Fibroblast of villous mesenchyme (primary cell): ENCODE measurements around the gene GSX2. TPM values are rescaled to one million over a fixed set of nuclear protein-coding genes. Genes with fewer than 3 reads are reported as not detected.
"Not testable (repeated sequence)": the region's sequence is repeated elsewhere in the genome, so short reads cannot be mapped to it uniquely, and the experiment has no call there.

Experiments used
- DNase-seq: peaks from one replicate; pipeline ENCODE4 v3.0.0-alpha.2; 2010; ENCODE audit warnings: low read depth
- H3K4me3 ChIP-seq: 2 replicates; pipeline ENCODE4 v1.5.1; 2011; ENCODE audit warnings: low read depth, mild to moderate bottlenecking, low read length
- CTCF ChIP-seq: IDR thresholded peaks from 2 replicates; pipeline ENCODE4 v1.5.1; 2012; ENCODE audit warnings: low read depth, mild to moderate bottlenecking, low read length; ENCODE audit not compliant: insufficient read depth
- total RNA-seq: library from RNA; depleted of rRNA; stranded (reverse); fragments of >200 nt; gene quantifications from 2 replicates; pipeline ENCODE4 v1.2.3, GENCODE V29; 2012

Gene GSX2
- total RNA-seq: under 0.01 TPM in 1 of 2 replicates, not detected in the other

GRCh38 chr4:54099748-54100574, at the start of gene GSX2:
GSX2 (plus strand) TSS chr4:54100163; CDS start chr4:54100345, 182 bp downstream.
- TF ChIP-seq CTCF: no peak
- peak within 1 kb of the TSS; percentile 59 for H3K4me3 ChIP-seq
- no peak for DNase-seq

- no peak overlapping the region for H3K4me3 ChIP-seq
- no peak for TF ChIP-seq CTCF
- DNase-seq: peak; percentile 62
These were observed 49.6 kb upstream of the GSX2 start for GRCh38 chr4:54050214-54050904.

- not testable (repeated sequence) for H3K4me3 ChIP-seq, DNase-seq
These were observed 46.6 kb upstream of the GSX2 start for GRCh38 chr4:54053322-54053721.

GRCh38 chr4:54054501-54054900, 45.5 kb upstream of the GSX2 start:
- no peak overlapping the region for H3K4me3 ChIP-seq
- TF ChIP-seq CTCF: no peak
- DNase-seq: no peak

- H3K4me3 ChIP-seq: no peak overlapping the region
- DNase-seq: no peak
- no peak for TF ChIP-seq CTCF
These were observed 44.5 kb upstream of the GSX2 start for GRCh38 chr4:54055494-54055893.

GRCh38 chr4:54056360-54056759, 43.6 kb upstream of the GSX2 start:
- TF ChIP-seq CTCF: no peak

GRCh38 chr4:54058171-54058570, 41.8 kb upstream of the GSX2 start:
- TF ChIP-seq CTCF: no peak
- no peak overlapping the region for H3K4me3 ChIP-seq
- DNase-seq: no peak

More at GRCh38 chr4:54056360-54056759, 43.6 kb upstream of the GSX2 start:
- H3K4me3 ChIP-seq: no peak overlapping the region
- no peak for DNase-seq
